ENCODE data around the gene PSMD3.

Gene PSMD3

DNA sequence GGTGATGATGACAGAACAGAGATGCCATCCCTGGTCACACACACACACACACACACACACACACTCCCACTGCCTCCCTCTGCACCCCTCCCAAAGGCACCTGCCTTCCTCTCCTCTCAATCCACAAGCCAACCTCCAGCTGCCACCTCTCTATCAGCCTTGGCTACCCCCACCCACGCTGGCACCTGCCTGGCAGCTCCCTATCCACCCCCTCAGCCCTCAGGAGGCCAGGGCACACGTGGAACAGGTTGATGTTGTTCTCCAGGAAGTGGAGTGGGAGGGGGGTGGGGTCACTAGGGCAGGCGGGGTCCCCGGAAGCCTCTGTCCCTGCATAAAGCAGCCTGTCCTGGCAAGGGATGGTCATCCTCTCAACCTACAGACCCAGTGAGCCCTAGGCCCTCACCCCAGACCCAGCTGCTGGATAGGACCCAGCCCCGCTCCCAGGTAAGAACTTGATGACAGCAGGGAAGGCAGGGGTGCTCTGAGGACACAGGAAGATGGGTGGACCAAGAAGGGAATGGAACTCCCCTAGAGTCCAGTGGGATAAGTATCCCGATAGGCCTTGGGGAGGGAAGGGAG lies 17.9 kb upstream of the PSMD3 start, which contains the start of gene GSDMA:
Gene GSDMA, plus strand, starts transcription at position 363 of the 579 bp plus-strand sequence. CDS start 2,684 bp downstream, outside the sequence.
- no peak for DNase-seq (ENCODE audit: extremely low read depth, low read depth)
- TF ChIP-seq CTCF (IDR thresholded peaks at IDR 0.05; ENCODE audit: low read depth, low read length) = no peak

DNA sequence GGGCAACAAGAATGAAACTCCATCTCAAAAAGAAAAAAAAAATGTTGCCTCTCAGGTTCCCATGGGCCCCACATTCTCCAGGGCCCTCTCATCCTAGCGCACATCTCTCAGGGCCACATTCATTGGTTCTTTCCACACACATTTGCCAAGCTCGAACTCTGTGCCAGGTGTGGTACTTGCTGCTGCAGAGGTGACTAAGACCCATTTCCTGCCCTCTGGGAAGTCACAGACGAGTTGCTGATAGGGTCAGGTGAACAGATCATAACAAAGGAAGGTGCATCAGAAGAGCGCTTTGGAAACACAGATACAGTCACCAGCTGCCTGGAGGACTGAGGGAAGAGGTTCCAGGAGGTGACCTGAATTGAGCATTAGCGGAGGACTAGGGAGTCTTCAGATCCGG lies 16.8 kb upstream of the PSMD3 start:
- TF ChIP-seq CTCF (IDR thresholded peaks at IDR 0.05; ENCODE audit: low read depth, low read length) = no peak
- DNase-seq (ENCODE audit: extremely low read depth, low read depth) = no peak

GRCh38 chr17:39965017-39965699 lies 15.4 kb upstream of the PSMD3 start:
- TF ChIP-seq CTCF (IDR thresholded peaks at IDR 0.05; ENCODE audit: low read depth, low read length) = no peak
- no peak for DNase-seq (ENCODE audit: extremely low read depth, low read depth)

- no peak for DNase-seq (ENCODE audit: extremely low read depth, low read depth)
- TF ChIP-seq CTCF (IDR thresholded peaks at IDR 0.05; ENCODE audit: low read depth, low read length) = no peak
These were observed 13.8 kb upstream of the PSMD3 start for GRCh38 chr17:39966771-39967170.

GRCh38 chr17:39968761-39969160 lies 11.8 kb upstream of the PSMD3 start:
- TF ChIP-seq CTCF (IDR thresholded peaks at IDR 0.05; ENCODE audit: low read depth, low read length) = no peak
- no peak for DNase-seq (ENCODE audit: extremely low read depth, low read depth)

- DNase-seq (ENCODE audit: extremely low read depth, low read depth) = no peak
- no peak for TF ChIP-seq CTCF (IDR thresholded peaks at IDR 0.05; ENCODE audit: low read depth, low read length)
These were observed 11.2 kb upstream of the PSMD3 start for GRCh38 chr17:39969375-39969774.

- DNase-seq (ENCODE audit: extremely low read depth, low read depth) = no peak
- TF ChIP-seq CTCF (IDR thresholded peaks at IDR 0.05; ENCODE audit: low read depth, low read length) = no peak
These were observed 10.4 kb upstream of the PSMD3 start for GRCh38 chr17:39970157-39970692.

All from AG09319 (cell line).